HEK293 (cell line): Measurements from ENCODE around the gene PIK3CD.

ENCODE experiments used
- PRDM1 ChIP-seq: fragments of 450-650 bp; formaldehyde crosslinking; IDR thresholded peaks from 2 replicates; pipeline ENCODE4; 2016; ENCODE audit warnings: missing biosample characterization, missing genetic modification characterization
- ZBTB8A ChIP-seq: fragments of 450-650 bp; formaldehyde crosslinking; IDR thresholded peaks from 2 replicates; pipeline ENCODE4 v1.5.1; 2016; ENCODE audit warnings: missing biosample characterization, missing genetic modification characterization

GRCh38 chr1:9646037-9646436 lies 5.5 kb upstream of the PIK3CD start:
- TF ChIP-seq PRDM1 (tag by site-specific recombination), result no peak
- TF ChIP-seq ZBTB8A (tag by site-specific recombination), result no peak
